ENCODE measurements around the gene NDN.
"Not testable (repeated sequence)": the region's sequence is repeated elsewhere in the genome, so short reads cannot be mapped to it uniquely, and the experiment has no call there.

Gene NDN

DNA sequence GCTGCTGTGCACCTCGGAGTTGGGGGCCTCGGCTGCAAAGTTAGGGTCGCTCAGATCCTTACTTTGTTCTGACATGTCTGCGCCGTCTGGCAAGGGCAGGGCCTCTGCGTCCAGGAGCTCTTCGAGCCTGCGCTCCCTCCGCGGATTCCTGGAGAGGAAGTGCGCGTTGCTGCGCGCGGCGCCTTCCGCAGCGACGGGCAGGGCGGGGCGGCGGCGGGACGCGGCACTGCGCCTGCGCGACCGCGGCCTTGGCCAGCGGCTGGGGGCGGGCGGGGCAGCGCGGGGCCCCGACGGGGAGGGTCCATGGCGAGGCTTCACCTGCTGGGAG, at the start of gene NDN:
NDN (minus strand) TSS at position 163 of the 328 bp plus-strand sequence; CDS start at position 75, 88 bp downstream.
- no peak within 1 kb of the TSS for H3K27ac ChIP-seq
- DNase-seq (ENCODE audit: low read depth, low spot score), result no peak

GRCh38 chr15:23736033-23736673, 49.0 kb upstream of the NDN start:
- no peak for DNase-seq (ENCODE audit: low read depth, low spot score)
- no peak overlapping the region for H3K27ac ChIP-seq

GRCh38 chr15:23734862-23735261, 47.8 kb upstream of the NDN start:
- no peak for DNase-seq (ENCODE audit: low read depth, low spot score)
- H3K27ac ChIP-seq, result no peak overlapping the region

DNA sequence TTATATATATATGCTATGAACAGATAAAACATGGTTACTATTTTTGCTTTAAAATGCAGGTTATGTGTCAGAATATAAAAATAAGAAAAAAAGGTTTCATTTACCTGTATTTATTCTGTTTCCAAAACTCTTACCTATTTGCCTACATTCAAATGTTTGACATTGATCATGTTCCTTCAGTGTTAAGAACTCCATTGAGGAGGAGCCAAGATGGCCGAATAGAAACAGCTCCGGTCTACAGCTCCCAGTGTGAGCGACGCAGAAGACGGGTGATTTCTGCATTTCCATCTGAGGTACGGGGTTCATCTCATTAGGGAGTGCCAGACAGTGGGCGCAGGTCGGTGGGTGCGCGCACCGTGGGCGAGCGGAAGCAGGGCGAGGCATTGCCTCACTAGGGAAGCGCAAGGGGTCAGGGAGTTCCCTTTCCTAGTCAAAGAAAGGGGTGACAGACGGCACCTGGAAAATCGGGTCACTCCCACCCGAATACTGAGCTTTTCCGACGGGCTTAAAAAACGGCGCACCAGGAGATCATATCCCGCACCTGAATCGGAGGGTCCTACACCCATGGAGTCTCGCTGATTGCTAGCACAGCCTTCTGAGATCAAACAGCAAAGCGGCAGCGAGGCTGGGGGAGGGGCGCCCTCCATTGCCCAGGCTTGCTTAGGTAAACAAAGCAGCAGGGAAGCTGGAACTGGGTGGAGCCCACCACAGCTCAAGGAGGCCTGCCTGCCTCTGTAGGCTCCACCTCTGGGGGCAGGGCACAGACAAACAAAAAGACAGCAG, 27.0 kb upstream of the NDN start:
- H3K27ac ChIP-seq; DNase-seq (ENCODE audit: low read depth, low spot score): not testable (repeated sequence)

- DNase-seq (ENCODE audit: low read depth, low spot score), result no peak
- H3K27ac ChIP-seq, result no peak overlapping the region
These were observed 21.2 kb upstream of the NDN start for GRCh38 chr15:23708332-23708731.

DNA sequence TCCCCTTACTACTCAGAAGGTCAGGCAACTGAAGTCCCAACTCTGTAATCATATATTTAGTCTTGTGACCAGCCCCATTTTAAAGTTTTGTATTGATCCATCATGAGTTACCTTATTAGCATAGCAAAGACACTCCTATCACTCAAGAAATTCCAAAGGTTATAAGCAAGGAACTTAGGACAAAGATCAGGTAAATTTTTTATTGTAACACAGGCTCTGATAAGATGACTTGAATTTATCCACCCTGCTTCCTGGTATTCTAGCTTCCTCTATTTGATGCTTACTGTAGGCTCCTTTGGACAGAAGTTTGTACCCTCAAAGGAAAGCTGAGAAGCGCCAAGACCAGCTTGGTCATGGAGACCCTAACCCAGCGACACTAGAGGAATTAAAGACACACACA, 8.2 kb upstream of the NDN start:
- DNase-seq (ENCODE audit: low read depth, low spot score), result no peak

DNA sequence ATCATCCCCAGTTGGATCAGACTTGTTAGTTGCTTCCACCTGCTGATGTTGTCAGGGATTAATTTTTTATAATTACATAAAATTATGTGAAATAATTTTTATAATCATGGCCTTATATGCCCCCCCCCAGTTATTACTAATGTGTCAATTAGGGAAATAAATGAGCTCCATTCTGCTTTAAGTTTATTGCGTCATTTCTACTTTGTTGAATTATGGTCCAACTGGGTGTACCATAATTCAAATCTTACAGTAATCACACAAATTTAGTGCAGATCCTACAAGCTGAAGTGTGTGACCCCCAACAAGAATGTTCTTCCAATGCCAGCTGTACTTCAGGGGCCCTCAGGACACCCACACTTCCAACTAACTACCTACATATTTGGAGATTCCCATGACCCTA, 7.5 kb upstream of the NDN start:
- H3K27ac ChIP-seq, result no peak overlapping the region
- DNase-seq (ENCODE audit: low read depth, low spot score), result no peak

More for the DNA sequence above, 8.2 kb upstream of the NDN start:
- H3K27ac ChIP-seq, result no peak overlapping the region

- no peak for DNase-seq (ENCODE audit: low read depth, low spot score)
- no peak overlapping the region for H3K27ac ChIP-seq
These were observed 3.3 kb upstream of the NDN start for GRCh38 chr15:23690450-23690852.

GRCh38 chr15:23690015-23690414, 2.9 kb upstream of the NDN start:
- DNase-seq (ENCODE audit: low read depth, low spot score), result no peak
- H3K27ac ChIP-seq, result no peak overlapping the region

GRCh38 chr15:23686466-23687142, 501 bp downstream of the NDN start:
- no peak for DNase-seq (ENCODE audit: low read depth, low spot score)
- H3K27ac ChIP-seq, result no peak overlapping the region

- DNase-seq (ENCODE audit: low read depth, low spot score), result no peak
- H3K27ac ChIP-seq, result no peak overlapping the region
These were observed 15.6 kb downstream of the NDN start for GRCh38 chr15:23671481-23671880.

- H3K27ac ChIP-seq, result no peak overlapping the region
- DNase-seq (ENCODE audit: low read depth, low spot score), result no peak
These were observed 16.1 kb downstream of the NDN start for GRCh38 chr15:23670970-23671369.

- no peak for DNase-seq (ENCODE audit: low read depth, low spot score)
These were observed 23.9 kb downstream of the NDN start for GRCh38 chr15:23663232-23663631.

GRCh38 chr15:23648920-23649515, 38.1 kb downstream of the NDN start:
- no peak for DNase-seq (ENCODE audit: low read depth, low spot score)
- H3K27ac ChIP-seq, result no peak overlapping the region

More at GRCh38 chr15:23663232-23663631, 23.9 kb downstream of the NDN start:
- no peak overlapping the region for H3K27ac ChIP-seq

DNA sequence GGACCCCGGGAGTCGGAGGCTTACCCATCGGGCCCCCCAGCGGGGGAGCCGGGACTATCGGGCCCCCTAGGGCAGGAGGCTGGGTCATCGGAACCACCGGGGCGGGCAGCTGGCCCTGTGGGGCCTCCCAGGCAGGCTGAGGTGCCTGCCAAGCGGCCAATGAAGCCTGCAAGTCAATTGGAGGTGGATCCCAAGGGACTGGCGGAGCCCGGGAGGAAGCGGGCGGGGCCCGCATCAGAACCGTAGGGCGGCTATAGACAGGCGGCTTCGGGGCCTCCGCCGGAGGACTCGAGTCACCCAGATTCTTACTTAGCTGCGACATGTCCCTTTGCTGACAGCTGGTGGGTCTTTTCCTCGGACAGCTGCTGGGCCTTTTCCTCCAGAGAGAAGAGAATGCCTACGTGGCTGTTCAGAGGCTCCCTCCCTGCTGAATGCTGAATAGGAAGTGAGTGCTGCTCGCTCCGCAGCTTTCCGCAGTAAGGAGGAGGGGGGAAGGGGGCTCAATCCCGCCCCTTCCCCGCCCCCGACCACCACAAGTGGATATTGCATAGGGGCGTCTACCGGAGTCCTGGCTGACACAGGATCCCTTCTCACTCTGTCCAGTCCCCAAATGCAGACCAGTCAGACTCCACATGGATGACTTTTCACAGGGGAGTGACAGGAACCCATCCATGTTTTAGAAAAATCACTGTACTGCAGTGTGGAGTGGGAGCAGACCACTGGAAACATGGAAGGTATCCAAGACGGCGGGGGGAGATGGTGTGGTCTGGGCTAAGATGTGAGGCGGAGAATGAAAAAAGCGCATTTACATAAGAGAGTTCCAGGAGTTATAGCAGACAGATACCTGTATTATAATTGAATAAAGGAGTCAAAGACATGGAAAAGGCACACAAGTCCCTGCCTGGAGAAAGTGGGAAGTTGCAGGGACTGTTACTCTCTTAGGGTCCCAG, 39.4 kb downstream of the NDN start, which contains the start of gene MAGEL2:
MAGEL2 (minus strand) TSS at position 447 of the 950 bp plus-strand sequence; CDS start at position 322, 125 bp downstream.
- DNase-seq (ENCODE audit: low read depth, low spot score), result no peak
- H3K27ac ChIP-seq, result no peak within 1 kb of the TSS

DNA sequence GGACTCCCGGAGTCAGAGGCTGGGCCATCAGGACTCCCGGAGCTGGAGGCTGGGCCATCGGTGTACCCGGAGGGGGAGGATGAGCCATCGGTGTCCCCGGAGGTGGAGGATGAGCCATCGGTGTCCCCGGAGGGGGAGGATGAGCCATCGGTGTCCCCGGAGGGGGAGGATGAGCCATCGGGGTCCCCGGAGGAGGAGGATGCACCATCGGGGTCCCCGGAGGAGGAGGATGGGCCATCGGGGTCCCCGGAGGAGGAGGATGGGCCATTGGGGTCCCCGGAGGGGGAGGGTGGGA, 40.2 kb downstream of the NDN start:
- H3K27ac ChIP-seq, result no peak overlapping the region
- no peak for DNase-seq (ENCODE audit: low read depth, low spot score)

- DNase-seq (ENCODE audit: low read depth, low spot score), result no peak
These were observed 40.7 kb downstream of the NDN start for GRCh38 chr15:23646165-23647000.

GRCh38 chr15:23645371-23646164, 41.5 kb downstream of the NDN start:
- no peak for DNase-seq (ENCODE audit: low read depth, low spot score)
- no peak overlapping the region for H3K27ac ChIP-seq

More at GRCh38 chr15:23646165-23647000, 40.7 kb downstream of the NDN start:
- no peak overlapping the region for H3K27ac ChIP-seq
